Renal cortex interstitium (tissue), 11 donors: ENCODE results near the gene ENAH. TPM values are rescaled to one million over a fixed set of nuclear protein-coding genes. Genes with fewer than 3 reads are reported as not detected.

Source experiments
- DNase-seq, 11 donors: peaks; one replicate each; pipeline ENCODE4 v3.0.0-alpha.2; 2013; ENCODE audit warnings: low read depth in 9 of 11, low spot score in 4 of 11; ENCODE audit errors: extremely low read depth in 1 of 11
- polyA plus RNA-seq, 3 donors: library from polyadenylated mRNA; unstranded; fragments of 120-200 nt; gene quantifications; one replicate each; pipeline ENCODE4 v1.2.1, GENCODE V29; 2013; ENCODE audit not compliant: insufficient read length in 3 of 3

ENAH gene
- polyA plus RNA-seq, 3 donors: 103 to 114 (median 112) TPM

DNA sequence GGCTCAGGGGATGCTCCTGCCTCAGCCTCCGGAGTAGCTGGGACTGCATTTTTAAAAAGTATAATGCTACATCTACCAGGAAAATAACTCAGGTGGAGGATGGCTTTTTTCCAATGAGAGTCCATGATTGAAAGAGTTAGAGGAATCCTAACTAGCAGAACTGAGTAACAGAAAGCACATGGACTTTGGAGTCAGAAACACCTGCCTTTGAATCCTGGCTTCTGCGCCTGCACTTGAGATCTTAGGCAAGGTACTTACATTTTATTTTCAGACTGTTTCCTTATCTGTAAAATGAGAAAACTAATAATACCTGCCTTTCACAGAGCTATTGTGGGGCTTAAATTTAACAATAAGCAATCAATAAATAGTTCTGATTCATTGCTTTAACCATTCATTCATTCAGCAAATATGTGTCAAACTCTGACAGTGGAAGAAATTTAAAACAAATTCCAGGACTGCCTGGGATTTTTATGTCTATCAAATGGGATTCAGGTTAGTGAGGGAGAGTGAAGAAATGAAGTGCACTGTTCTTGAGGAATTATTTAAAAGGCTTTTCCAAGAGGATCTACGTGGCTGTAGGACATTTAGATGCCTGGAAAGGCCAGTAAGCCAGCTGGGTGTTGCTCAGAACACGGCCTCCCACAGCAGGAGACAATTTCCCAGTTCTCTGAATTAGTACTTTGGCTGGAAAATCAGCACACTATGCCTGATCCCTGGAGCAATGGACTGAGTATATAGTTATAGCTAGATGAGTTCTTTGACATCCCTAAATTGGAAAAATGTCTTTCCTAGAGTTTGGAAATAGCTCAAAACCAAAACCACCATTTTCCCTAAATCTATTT lies 212.3 kb downstream of the ENAH start:
- no peak for DNase-seq

DNA sequence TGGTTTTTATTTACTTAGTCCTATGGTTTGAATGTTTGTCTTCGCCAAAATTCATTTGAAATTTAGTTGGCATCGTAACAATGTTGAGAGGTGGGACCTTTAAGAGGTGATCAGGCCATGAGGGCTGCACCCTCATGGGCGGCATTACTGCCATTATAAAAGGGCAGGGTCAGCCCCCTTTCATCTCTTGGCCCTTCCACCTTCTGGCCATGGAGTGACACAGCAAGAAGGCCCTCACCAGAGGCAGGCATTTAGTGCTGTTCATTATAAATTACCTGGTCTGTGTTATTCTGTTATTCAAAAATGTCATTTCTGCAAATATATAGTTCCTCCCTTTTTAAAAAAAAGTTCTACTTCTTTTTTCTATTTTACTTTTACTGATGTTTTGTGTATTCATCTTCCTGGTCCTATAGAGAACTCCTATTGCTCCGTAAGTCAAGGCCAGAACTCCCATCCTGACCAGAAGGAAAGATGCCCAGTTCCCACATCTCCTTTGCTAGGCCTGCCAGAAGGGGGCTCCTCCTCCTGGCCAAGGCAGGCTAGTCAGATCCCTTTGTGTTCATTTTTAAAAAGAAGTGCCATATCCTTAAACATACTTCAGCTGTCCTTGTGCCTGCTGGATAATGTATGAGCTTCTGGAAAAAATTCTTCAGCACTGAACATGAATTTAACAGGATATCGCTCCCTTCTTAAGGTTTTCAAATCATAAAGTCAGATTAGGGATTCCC lies 215.0 kb downstream of the ENAH start:
- no peak for DNase-seq

Other genes with a start within 250 kb of the ENAH start
- 10 to 100 TPM; 80.2 to 97.5 (median 94.6) TPM for gene LBR, start 225.1 kb downstream of the ENAH start, polyA plus RNA-seq
- gene SRP9, start 124.7 kb upstream of the ENAH start, polyA plus RNA-seq: 100 to 1,000 TPM; 397 to 497 (median 435) TPM
- 10 to 100 TPM; 52.0 to 60.3 (median 58.9) TPM for gene EPHX1, start 157.0 kb upstream of the ENAH start, polyA plus RNA-seq
- gene TMEM63A, start 229.3 kb upstream of the ENAH start, polyA plus RNA-seq: 10 to 100 TPM; 47.2 to 94.4 (median 48.6) TPM
- 1 to 10 TPM; 4.2 to 5.5 (median 4.8) TPM for gene LEFTY1, start 236.0 kb upstream of the ENAH start, polyA plus RNA-seq